Sigmoid colon (tissue), 7 donors: Measurements from ENCODE around the gene ARHGEF7. TPM values are rescaled to one million over a fixed set of nuclear protein-coding genes. Genes with fewer than 3 reads are reported as not detected.

Experiments used
- DNase-seq: peaks from one replicate; pipeline ENCODE4 v3.0.0-alpha.2; 2019
- H3K27ac ChIP-seq, 4 donors: fragments of 200-600 bp; sonication (generic); one replicate each; pipeline ENCODE4 v1.5.1; 2016 to 2019; ENCODE audit warnings: mild to moderate bottlenecking in 1 of 4
- H3K27me3 ChIP-seq, 3 donors: fragments of 200-600 bp; sonication (generic); one replicate each; pipeline ENCODE4 v1.5.1; 2019; ENCODE audit warnings: mild to moderate bottlenecking in 1 of 3
- H3K36me3 ChIP-seq, 4 donors: fragments of 200-600 bp; sonication (generic); one replicate each; pipeline ENCODE4 v1.5.1; 2016 to 2019
- H3K4me1 ChIP-seq, 4 donors: fragments of 200-600 bp; sonication (generic); one replicate each; pipeline ENCODE4 v1.5.1; 2017 to 2019
- H3K4me3 ChIP-seq, 4 donors: fragments of 200-600 bp; sonication (generic); one replicate each; pipeline ENCODE4 v1.5.1; 2017 to 2019; ENCODE audit warnings: mild to moderate bottlenecking in 2 of 4, moderate library complexity in 1 of 4
- H3K9me3 ChIP-seq, 4 donors: fragments of 200-600 bp in 3 of 4; sonication (generic) in 3 of 4; one replicate each; pipeline versions ENCODE4 v1.5.1 to v1.6.1; 2013 to 2019
- EP300 ChIP-seq, 4 donors: sonication (generic); formaldehyde crosslinking; IDR thresholded peaks; one replicate each; pipeline ENCODE4 v1.6.1; 2017; ENCODE audit warnings: antibody characterized with exemption in 4 of 4
- POLR2A ChIP-seq, 2 donors: fragments of 450-650 bp; IDR thresholded peaks; one replicate each; pipeline ENCODE4 v1.6.1; 2016; ENCODE audit warnings: antibody characterized with exemption in 2 of 2, mild to moderate bottlenecking in 2 of 2, moderate library complexity in 2 of 2
- POLR2AphosphoS5 ChIP-seq, 4 donors: sonication (generic); formaldehyde crosslinking; IDR thresholded peaks; one replicate each; pipeline ENCODE4 v1.6.1; 2017; ENCODE audit warnings: antibody characterized with exemption in 4 of 4
- WGBS, 2 donors: extraction: QIAGEN DNeasy Blood & Tissue Kit; methylation state at CpG; one replicate each; pipeline ENCODE4 v1.1.7; 2013; 5-methylcytosine and 5-hydroxymethylcytosine counted together
- intact Hi-C: fragments of 100-400 bp; cut with DNase I; formaldehyde crosslinking; loops from one replicate; pipeline ENCODE4 v1.15.1; 2023
- polyA plus RNA-seq, 3 donors: library from polyadenylated mRNA; stranded (reverse); fragments of 200-250 nt; gene quantifications; one replicate each; pipeline ENCODE4 v1.2.3, GENCODE V29; 2013
- total RNA-seq, 4 donors: library from RNA; depleted of rRNA; stranded (reverse); fragments of >200 nt; gene quantifications; one replicate each; pipeline ENCODE4 v1.1.0, GENCODE V29; 2016
- TF ChIP-seq, protein P1 (sequence below), 4 experiments: fragments of 450-650 bp in 3 of 4; fragments of 200-600 bp in 1 of 4; IDR thresholded peaks; one replicate each; pipeline ENCODE4 v1.5.1; 2016 to 2019; ENCODE audit warnings: antibody characterized with exemption in 4 of 4, mild to moderate bottlenecking in 3 of 4, moderate library complexity in 2 of 4
- donor health status: healthy with polysubstance abuse.
- donor health status: Bipolar disorder and iron deficiency.
- donor health status: healthy.

ARHGEF7 gene
- total and polyA plus RNA-seq, 7 donors: 8.4 to 79.8 (median 41.0) TPM

DNA sequence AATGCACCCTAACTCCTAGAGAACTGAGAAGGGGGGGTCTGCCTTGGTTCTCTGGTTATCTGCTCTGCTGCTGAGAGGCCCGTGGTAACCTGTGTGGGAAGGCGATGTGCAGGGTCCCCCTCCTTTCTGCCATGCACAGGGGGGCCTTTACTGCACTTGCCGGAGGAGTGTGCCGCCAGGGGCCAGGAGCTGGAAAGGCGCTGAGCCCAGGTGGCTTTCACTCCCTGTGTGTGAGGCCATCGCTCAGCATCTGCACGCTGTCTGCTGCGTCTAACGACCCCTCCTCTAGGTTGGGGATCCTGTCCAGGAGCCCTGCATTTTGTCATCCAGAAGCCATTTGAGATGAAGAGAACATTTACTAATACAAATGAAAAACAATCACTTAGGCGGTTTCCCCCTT, 168.3 kb downstream of the ARHGEF7 start:
- H3K36me3 ChIP-seq: peaks cover 23 to 72% (median 28%) of the 10 kb centered on the region in 4 donors

DNA sequence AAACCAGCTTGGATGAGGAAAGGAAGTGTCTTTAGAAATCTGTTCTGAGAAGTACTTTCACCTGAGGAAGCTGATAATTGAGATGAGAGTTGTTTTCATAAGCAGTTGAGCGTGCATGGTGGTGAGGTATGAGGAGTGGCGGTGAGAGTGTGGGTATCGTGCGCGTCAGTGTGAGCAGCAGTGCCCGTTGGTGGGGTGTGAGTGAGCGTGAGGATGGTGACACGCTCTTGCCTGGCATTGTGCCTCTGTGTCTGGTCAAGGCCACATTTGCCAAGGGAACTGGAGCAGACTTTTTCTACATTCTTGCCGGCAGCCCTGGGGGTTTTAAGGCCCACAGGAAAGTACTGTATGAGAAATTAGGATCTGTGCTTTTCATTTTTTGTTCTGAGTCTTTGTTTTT, 168.9 kb downstream of the ARHGEF7 start:
- WGBS, 2 donors: 96% methylated on average over 9 of the region's 9 CpGs
- Histone ChIP-seq H3K9me3 (no peaks in the 10 kb centered on the region), H3K36me3 (peaks cover 23 to 72% (median 29%) of the 10 kb centered on the region in 4 donors), H3K27me3 (no peaks in the 10 kb centered on the region), H3K27ac (peak overlapping the region in 2 of 4 donors; percentile 81 to 88), H3K4me1 (peaks cover 0 to 47% (median 33%) of the 10 kb centered on the region in 4 donors), H3K4me3 (no peak overlapping the region)
- TF ChIP-seq, protein P1, sequence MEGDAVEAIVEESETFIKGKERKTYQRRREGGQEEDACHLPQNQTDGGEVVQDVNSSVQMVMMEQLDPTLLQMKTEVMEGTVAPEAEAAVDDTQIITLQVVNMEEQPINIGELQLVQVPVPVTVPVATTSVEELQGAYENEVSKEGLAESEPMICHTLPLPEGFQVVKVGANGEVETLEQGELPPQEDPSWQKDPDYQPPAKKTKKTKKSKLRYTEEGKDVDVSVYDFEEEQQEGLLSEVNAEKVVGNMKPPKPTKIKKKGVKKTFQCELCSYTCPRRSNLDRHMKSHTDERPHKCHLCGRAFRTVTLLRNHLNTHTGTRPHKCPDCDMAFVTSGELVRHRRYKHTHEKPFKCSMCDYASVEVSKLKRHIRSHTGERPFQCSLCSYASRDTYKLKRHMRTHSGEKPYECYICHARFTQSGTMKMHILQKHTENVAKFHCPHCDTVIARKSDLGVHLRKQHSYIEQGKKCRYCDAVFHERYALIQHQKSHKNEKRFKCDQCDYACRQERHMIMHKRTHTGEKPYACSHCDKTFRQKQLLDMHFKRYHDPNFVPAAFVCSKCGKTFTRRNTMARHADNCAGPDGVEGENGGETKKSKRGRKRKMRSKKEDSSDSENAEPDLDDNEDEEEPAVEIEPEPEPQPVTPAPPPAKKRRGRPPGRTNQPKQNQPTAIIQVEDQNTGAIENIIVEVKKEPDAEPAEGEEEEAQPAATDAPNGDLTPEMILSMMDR (IDR thresholded peaks at IDR 0.05): no peak
- TF ChIP-seq POLR2A (IDR thresholded peaks at IDR 0.05) (no peak), POLR2AphosphoS5 (IDR thresholded peaks at IDR 0.05) (no peak), EP300 (IDR thresholded peaks at IDR 0.05) (no peak)
- intact Hi-C loops: loop anchor here (5.0 kb wide), 1 partner anchor 62 kb away; no protein-coding TSS in a partner anchor
- DNase-seq: no peak

More for the DNA sequence above, 168.3 kb downstream of the ARHGEF7 start:
- no peak for DNase-seq
- no peak overlapping the region for H3K4me3 ChIP-seq
- H3K27ac ChIP-seq: peak overlapping the region in 2 of 4 donors; percentile 81 to 88
- H3K27me3 ChIP-seq: no peaks in the 10 kb centered on the region
- no peaks in the 10 kb centered on the region for H3K9me3 ChIP-seq
- intact Hi-C loops: loop anchor here (5.0 kb wide), 1 partner anchor 61 kb away; no protein-coding TSS in a partner anchor
- H3K4me1 ChIP-seq: peaks cover 0 to 47% (median 33%) of the 10 kb centered on the region in 4 donors
- 95 to 97% methylated on average over 10 of the region's 10 CpGs for WGBS, 2 donors
- TF ChIP-seq EP300 (IDR thresholded peaks at IDR 0.05) (no peak), POLR2A (IDR thresholded peaks at IDR 0.05) (no peak), POLR2AphosphoS5 (IDR thresholded peaks at IDR 0.05) (no peak)
- TF ChIP-seq, protein P1 (IDR thresholded peaks at IDR 0.05): no peak

DNA sequence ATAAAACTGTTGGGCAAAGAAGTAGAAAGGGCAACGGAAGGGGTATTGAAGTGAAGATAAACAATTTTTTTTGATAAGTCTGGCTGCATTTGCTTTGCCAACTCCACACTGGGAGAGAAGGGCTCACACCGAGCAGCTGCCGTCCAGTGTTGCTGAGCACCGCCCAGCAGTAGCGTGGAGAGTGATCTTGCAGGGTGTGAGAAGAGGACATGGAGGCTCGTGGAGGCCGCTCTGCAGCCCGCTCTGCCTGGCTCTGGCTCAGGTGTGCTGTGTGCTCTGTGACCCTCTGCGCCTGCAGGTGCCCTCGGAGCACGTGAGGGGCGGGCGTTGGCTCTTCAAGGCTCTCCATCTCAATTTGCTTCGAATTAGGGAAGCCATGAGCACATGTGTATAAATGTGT, 169.5 kb downstream of the ARHGEF7 start:
- DNase-seq: no peak
- intact Hi-C loops: loop anchor here (5.0 kb wide), 1 partner anchor 62 kb away; no protein-coding TSS in a partner anchor
- peaks cover 23 to 73% (median 35%) of the 10 kb centered on the region in 4 donors for H3K36me3 ChIP-seq
- H3K27me3 ChIP-seq: no peaks in the 10 kb centered on the region
- peak overlapping the region in 2 of 4 donors; percentile 81 to 88 for H3K27ac ChIP-seq
- H3K4me1 ChIP-seq: peaks cover 0 to 47% (median 33%) of the 10 kb centered on the region in 4 donors
- no peak overlapping the region for H3K4me3 ChIP-seq
- no peaks in the 10 kb centered on the region for H3K9me3 ChIP-seq
- TF ChIP-seq POLR2AphosphoS5 (IDR thresholded peaks at IDR 0.05) (no peak), POLR2A (IDR thresholded peaks at IDR 0.05) (no peak), EP300 (IDR thresholded peaks at IDR 0.05) (no peak)
- TF ChIP-seq, protein P1 (IDR thresholded peaks at IDR 0.05): no peak
- 95 to 96% methylated on average over 14 of the region's 14 CpGs for WGBS, 2 donors

DNA sequence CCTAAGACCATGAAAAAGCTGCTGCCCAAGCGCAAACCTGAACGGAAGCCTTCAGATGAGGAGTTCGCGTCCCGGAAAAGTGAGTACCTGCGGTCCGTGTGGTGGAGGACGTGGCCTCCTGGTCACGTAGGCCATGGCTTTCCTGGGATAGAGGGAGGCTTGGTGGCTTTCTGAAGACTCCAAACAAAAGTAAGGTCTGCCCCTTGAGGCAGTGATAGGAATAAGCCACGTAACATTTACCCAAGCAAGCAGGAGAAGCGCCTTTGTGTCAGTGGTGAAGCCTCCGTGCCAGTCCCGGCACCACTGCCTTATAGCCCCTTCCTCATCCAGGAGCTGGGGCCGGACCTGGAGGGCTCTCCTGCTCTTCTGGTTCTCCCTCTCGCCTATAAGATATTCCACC, 171.1 kb downstream of the ARHGEF7 start:
- peaks cover 23 to 82% (median 46%) of the 10 kb centered on the region in 4 donors for H3K36me3 ChIP-seq
- DNase-seq: no peak
- H3K27ac ChIP-seq: no peak overlapping the region
- TF ChIP-seq, protein P1 (IDR thresholded peaks at IDR 0.05): no peak
- no peak for TF ChIP-seq EP300 (IDR thresholded peaks at IDR 0.05)
- TF ChIP-seq POLR2AphosphoS5 (IDR thresholded peaks at IDR 0.05): no peak
- TF ChIP-seq POLR2A (IDR thresholded peaks at IDR 0.05): no peak
- intact Hi-C loops: no loop called here
- peaks cover 0 to 37% (median 27%) of the 10 kb centered on the region in 4 donors for H3K4me1 ChIP-seq
- H3K4me3 ChIP-seq: no peak overlapping the region
- no peaks in the 10 kb centered on the region for H3K27me3 ChIP-seq
- 91% methylated on average over 15 of the region's 15 CpGs for WGBS, 2 donors
- no peaks in the 10 kb centered on the region for H3K9me3 ChIP-seq
